Activated effector memory CD4-positive, alpha-beta T cell treated with anti-CD3 and anti-CD28 coated beads, Interleukin-2, amount 50 U/mL, for 16 hours (primary cell): Measurements from ENCODE around the gene RNASE4.
"Not testable (repeated sequence)": the region's sequence is repeated elsewhere in the genome, so short reads cannot be mapped to it uniquely, and the experiment has no call there.

Experiments
- DNase-seq: peaks from one replicate; pipeline ENCODE4 v3.0.0-alpha.2; 2020

RNASE4 gene

DNA sequence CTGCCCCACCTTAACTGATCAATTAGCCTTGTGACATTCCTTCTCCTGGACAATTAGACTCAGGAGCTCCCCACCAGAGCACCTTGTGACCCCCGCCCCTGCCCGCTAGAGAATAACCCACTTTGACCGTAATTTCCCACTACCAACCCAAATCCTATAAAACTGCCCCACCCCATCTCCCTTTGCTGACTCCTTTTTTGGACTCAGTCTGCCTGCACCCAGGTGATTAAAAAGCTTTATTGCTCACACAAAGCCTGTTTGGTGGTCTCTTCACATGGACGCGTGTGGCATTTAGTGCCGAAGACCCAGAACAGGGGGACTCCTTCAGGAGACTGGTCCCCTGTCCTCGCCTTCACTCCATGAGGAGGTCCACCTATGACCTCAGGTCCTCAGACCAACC is 16.6 kb downstream of the RNASE4 start:
- DNase-seq: not testable (repeated sequence)

DNA sequence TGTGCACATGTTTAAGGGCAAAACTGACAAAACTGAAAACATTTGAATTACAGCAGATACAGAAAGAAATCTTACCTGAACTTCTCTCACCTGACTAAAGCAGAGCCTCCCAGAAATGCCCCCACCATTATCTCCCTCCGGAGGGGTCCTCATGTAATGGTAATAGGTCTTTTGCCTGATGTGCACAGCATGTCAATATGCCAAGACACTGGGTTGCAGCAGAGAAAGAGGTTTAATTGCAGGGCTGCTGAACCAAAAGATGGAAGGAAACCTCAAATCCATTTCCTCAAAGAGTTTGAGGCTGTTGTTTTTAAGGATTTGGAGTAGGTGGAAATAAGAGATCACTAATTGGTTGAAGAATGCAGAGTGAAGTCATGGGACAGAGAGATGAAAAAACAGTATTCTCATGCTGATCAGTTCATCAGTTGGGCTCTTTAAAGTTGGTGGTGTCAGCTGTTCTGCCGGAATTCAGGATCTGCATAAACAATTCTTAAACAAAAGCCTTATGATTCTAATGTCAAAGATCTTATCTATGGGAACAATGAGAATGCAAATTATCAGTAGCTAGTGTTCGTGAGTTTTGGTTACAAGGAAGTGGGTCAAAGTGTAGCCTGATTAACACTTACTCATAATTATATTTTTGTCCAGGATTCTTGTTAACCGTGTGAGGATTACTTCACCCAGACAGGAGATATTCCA is 22.4 kb downstream of the RNASE4 start:
- DNase-seq: no peak

DNA sequence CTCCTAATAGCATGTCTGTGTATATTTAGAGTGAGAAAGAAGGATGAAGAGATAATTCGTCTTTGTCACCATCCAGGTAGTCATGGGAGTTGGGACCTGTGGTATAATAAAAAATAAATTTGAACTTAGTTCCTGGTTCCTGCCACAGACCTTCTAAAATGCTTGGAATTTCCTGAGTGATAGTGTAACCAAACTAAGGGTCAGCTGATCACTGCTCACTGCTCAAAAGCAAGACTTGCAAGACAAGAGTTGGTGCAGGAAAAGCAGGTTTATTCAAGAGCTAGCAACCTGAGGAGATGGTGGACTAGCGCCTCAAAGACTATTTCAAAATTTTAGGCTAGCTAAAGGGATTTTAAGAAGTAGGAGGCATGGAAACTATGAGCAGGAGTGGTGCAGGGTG is 23.3 kb downstream of the RNASE4 start:
- DNase-seq: no peak

DNA sequence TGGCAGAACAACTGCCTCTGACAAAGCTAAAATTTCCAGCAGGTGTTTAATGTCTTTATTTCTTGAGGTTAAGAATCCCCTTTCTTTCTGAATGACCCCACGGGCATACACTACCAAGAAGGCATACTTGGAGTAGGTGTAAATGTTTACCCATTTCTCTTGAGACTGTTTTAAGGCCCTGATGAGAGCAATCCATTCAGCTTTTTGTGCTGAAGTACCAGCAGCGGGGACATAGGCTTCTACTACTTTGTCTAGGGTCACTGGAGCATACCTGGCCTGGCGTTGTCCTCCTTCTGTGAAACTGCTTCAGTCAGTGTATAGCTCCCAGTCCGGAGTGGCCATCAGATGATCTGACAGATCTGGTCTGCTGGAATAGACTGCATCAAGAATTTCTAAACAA is 26.9 kb downstream of the RNASE4 start:
- DNase-seq: no peak

DNA sequence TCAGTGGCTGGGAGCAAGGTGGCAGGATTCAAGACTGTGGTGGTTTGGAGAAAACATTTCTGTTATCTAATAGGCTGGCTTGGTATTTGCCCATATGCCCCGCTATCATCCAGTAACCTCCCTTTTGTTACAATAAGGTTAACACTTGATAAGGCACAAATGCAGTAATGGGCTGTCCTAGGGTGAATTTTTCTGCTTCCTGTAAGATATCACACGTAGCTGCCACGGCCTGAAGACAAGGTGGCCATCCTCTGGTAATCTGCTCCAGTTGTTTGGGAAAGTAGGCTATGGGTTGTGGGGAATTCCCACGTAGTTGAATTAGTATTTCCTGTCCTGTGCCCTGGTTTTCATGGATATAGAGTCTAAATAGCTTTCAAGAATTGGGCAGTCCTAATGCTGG is 27.3 kb downstream of the RNASE4 start:
- DNase-seq: no peak

DNA sequence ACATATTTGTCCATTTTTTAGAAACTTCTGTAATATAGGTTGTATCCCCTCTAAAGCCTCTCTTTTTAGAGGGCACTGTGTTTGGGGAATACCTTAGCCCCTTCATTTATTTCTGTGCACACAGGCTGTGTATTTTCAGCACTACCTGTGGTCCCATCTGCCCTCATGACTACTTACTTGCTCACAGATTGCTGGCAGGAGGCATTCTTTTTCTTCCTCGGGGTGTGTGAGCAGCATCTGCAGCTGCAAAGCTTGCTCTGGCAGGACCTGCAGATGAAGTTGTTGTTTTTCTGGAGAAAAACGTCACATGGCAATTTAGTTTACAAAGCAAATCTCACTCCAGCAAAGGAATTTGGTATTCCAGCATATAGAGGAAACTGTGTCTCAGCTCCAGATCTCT is 28.5 kb downstream of the RNASE4 start:
- no peak for DNase-seq

DNA sequence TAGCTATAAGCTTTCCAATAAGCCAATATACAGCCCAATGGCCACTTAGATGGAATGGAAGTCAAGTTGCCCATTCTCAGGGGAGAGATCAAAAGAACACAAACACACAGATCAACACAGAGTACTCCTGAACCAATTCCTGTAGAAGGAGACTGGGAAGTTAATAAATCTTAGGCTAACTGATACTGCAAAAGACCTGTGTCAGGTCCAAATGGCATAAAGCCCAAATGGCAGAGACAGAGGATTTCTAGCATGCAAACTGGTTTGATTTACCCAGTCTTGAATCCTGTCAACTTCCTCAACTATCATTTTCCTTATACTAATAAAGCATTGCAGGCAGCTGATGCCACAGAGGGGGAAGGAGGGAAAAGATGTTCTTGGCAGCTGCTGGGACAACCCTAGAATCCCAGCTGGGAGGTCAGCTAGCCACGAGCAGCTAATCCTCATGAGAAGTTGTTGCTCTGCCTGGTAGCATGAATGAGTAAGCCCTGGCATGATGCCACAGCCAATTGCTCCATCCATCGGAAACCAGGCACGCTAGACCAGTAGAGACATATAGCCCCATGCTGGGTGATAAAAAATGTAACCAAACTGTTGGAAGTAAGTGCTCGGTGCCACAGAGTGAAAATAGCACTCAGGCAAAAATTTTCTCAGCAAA is 30.4 kb downstream of the RNASE4 start:
- no peak for DNase-seq

DNA sequence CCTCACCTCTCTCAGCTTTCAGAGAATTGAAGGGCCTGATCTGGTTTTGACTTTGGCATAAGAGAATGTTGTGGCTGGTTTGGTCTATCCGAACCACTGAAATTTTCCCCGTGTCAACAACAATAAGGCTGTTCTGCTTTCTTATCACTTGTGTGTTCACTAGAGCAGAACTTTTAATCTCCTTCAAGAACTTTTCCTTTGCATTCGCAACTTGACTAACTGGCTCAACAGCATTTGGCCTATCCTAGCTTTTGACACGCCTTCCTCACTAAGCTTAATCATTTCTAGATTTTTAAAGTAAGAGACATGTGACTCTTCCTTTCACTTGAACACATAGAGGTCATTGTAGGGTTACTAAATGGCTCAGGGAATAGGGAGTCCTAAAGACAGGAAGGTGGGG is 35.4 kb downstream of the RNASE4 start:
- DNase-seq: no peak

DNA sequence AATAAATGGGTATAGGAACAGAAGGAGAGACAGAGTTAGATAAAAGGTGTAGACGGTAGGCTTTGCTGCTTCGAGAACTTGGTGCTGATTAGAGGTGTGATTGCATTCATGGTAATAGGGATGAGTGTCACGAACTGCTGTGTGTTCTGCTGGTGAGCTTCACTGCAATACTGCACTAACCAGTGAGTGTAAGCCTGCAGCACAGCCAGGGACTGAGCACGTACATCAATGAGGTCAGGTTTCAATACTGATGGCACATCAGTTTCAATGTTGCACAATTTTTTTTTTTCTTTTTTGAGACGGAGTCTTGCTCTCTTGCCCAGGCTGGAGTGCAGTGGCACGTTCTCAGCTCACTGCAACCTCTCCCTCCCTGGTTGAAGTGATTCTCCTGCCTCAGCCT is 36.4 kb downstream of the RNASE4 start:
- DNase-seq: no peak

DNA sequence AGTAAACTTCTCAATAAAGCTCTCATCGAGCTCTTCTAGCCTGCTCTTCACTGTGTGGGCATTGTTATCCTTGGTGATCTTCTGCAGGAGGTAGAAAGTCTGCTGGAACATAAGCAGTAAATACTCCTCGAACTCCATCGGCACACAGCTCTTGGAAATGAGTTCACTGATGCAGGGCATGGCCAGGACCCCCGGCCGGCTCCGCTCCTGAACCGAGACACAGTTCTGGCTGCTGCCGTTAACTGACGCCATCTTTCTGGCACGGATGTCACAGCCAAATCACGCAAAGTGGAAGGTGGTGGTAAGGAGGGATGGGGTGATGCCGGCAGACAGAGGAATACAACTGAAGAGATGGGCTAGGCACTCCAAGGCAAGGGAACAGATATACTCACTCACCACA is 37.7 kb downstream of the RNASE4 start:
- no peak for DNase-seq

DNA sequence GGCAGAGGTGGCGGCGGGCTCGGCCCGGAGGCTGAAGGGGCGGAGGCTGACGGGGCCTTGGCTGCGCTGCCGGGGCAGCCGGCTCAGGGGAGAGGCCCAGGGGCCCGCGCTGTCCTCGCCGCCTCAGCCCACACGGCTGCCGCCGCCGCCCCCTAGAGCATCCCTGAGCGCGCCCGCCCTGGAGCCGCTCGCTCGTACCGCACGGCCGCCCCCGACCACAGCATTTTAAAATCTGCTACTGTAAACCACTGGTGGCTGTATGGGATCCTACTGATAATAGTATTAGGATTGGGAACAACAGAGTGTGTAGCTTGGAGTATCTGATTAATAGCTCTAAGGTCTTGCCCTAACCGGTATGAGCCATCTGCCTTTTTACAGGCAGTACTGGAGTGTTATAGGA is 39.1 kb downstream of the RNASE4 start:
- no peak for DNase-seq

DNA sequence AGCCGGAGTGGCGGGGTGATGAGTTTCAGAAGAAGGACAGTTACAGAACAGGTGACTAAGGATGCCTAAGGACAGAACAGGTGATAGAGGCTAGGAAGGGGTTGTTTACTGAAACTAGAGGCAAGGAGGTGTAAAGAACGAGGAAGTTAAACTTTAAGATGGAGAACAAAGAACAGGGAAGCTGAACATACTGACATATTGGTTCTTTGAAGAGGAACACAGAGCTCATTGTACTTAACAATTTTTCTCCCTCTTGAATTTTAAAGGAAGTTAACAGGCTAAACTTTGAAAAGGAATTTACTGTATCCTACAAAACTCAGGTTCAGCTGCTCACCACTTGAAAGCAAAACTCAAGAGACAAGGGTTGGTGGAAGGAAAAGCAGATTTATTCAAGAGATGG is 41.8 kb downstream of the RNASE4 start:
- DNase-seq: not testable (repeated sequence)

DNA sequence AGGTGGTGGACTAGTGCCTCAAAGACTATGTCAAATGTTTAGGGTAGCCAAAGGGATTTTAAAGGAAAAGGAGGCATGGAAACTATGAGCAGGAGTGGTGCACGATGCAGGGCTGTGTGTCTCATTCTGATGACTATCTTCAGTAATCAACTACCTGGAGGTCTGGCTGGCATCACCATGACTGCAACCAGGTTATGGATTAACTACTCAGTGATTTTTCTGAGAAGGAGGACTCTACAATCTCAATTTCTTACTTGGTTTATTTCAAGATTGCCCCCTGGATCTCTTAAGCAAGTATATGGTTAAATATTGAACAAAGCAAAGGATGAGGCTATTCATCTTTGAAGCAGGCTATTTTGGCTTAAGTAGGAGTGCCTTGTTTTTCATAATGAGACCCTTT is 42.2 kb downstream of the RNASE4 start:
- no peak for DNase-seq

DNA sequence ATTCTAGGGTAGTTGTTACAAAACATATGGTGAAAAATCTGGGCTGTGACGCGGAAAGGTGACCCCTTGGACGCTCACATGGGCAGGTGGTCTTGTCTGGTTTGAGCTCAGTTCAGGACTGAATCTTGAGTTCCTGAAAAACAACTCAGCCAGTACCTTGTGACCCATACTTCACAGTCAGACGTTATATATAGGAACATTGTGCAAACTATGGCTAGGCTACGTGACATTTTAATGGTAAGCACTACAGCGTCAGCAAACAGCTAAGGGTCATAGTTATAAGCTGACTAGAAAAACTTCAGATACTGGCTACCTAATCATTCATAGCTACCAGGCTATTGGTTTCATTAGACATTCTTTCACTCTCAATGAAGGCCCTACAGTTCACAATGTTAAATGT is 46.5 kb downstream of the RNASE4 start:
- no peak for DNase-seq

DNA sequence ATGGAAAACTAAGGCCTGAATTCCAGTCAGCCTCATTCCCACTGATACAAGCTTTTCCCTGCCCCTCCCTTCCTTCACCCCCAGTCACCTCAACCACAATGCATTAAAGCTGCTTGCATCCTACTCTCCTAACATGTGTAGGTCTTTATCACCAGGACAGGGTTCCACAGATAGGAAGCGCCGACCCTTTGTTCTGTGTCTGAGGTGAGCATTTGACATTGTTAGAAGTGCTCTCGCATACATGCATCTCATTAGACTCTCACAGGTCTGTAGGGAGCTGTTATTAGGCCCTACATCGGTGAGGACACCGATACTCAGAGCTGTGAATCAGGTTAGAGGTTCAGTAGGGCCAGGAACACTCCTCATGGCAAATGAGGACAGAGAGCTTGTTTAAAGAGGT is 48.1 kb downstream of the RNASE4 start:
- no peak for DNase-seq

DNA sequence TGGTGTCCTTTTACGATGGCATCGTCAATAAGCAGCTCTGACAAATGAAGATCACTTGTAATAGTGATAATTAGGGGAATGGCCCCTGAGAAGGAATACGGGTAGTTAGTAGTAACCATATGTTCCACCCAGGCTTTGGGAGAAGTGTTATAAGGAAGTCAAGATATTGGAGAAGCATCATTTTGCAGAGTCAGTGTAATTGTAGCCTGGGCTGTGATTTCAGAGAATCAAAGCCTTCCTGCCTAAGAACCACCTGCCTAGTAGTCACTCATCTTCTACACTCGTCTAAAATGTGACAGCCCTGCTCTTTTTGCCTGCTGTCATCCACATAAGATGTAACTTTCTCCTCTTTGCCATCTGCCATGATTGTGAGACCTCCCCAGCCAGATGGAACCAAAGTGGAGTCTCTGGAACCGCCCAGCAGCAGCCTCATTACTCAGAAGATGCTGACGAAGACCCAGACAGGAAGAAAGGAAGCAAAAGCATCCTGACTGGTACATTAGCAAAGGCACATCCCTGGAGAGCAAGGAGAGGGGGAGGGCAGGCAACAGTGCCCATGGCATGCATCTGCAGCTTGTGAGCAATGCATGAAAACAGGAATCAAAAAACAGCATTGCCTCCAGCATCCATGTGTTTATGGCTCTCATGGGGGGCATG is 48.7 kb downstream of the RNASE4 start:
- no peak for DNase-seq

DNA sequence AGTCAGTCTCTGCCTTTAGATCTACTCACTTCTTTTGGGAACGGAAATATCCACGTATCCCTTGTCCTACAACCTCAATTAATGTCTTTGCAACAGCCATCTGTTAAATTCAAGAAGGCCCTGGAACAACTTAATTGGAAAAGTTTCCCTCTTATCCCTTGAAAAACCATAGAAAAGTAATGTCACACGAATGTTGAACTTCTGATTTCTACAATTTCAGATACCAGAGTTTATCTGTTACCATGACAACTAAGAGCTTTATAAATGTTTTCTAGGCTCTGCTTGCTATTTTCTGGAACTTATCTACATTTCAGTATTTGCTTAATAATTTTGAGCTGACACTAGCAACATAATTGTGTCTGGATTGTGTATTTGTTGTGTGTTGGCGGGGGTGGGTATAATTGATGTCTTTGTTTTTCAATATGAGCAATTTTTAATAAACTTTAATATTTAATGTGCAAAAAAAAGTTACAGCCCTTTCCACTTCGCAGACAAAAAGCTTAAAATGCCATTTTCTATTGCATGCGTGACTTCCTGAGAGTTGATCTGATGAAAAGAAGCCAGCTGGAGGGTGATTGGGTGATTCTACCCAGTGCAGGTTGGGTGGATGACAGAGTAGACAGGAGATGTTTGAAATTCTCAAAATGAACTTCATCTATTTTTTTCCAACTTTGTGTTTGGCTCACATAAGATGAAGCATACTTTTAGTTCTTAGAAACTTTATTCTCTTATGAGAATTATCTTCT is 49.5 kb downstream of the RNASE4 start:
- DNase-seq: no peak

DNA sequence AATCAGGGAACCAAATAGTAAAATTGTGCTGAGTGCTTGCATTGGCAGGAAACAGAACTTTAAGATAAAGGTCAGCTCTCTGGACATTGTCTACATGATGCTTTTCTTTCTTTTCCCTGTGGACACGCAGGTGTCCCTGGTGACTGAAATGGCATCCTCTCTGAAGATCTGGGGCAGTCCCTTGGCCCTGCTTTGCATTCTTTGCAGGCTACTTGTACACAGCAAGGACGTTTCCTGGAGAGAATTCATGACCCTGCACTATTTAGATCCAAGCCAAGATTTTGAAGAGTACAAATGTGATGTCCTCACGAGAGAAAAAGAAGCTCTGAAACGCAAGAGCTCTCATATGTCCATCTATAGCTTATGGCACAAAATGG is 50.1 kb downstream of the RNASE4 start:
- no peak for DNase-seq

DNA sequence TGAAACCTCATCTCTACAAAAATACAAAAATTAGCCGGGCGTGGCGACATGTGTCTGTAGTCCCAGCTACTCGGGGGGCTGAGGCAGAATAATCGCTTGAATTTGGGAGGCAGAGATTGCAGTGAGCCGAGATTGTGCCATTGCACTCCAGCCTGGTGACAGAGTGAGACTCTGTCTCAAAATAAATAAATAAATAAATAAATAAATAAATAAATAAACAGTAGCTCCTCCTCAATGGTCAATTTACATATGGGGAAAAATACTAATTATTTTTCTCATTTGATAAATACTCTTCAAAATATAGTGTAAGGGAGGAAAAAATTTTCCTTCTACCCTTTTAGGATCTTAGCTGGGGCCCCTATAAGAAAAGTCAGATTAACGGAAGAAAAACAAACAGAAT is 53.9 kb downstream of the RNASE4 start:
- not testable (repeated sequence) for DNase-seq

DNA sequence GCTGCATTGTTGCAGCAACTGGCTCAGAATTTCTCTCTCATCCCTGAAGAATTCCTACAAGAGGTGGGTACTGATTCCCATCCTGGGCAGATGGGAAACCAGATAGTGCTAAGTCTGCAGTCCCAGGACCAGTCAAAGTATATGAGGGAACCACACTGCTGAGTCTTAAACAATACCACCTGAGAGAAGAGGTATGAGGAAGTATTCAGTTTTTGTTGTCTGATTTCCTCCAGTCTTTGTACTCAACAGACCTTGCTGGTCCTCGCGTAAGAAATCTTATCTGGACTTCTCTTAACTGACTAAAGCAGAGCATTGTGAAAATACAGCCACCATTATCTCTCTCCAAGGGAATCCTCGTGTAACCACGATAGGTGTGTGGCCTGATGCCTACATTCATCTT is 57.8 kb downstream of the RNASE4 start:
- no peak for DNase-seq

DNA sequence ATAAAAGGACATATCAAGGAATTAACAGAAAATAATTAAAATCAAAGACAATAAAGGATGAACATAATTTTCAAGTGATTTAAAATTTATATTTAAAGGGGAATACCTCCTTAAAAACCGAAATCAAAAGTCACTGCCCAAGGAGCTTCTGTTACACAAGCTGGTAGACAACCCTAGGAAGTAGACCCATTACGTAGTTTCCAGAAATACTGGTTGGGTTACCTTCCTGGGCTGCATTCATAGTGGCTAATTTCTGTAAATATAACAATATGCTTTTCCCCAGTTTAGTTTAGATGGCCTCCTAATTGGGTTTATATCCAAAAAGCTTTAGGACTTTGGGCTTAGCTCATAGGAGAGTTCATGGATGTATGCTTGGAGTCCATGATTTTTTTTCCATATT is 59.2 kb downstream of the RNASE4 start:
- DNase-seq: no peak

DNA sequence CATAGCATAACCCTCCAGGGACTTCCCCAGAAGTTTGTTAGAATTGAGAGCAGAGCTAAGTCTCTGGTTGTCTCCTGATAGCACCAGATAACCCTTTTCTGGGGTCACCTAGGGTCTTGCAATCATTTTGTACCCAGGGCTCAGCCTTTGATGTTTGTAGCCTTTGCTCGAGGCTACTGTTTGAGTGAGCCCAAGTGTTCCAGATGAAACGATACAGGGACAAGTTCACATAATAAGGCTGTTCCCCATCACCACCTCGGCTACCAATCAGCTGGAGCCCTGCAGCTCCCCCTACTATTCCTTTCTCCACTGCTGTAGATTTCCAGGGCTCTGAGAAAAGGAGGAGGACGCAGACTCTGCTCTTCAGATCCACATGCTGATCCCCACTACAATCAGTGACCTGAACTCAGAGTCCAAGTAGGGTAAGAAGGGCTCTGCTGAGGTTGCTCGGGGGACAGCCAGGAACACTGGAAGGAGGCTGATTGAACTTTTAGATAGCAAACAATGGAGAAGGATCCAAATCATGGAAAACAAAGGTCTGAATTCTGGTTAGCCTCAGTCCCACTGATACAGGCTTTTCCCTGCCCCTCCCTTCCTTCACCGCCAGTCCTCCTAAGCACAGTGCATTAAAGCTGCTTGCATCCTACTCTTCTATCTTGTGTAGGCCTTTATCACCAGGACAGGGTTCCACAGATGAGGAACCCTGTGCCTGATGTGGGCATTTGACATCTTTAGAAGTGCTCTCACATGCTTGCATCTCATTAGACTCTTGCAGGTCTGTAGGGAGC is 61.4 kb downstream of the RNASE4 start, which contains the start of gene EDDM3A:
TSS of gene EDDM3A (plus strand) at position 317 of the 788 bp plus-strand sequence. CDS start 1,694 bp downstream, outside the sequence.
- no peak for DNase-seq

DNA sequence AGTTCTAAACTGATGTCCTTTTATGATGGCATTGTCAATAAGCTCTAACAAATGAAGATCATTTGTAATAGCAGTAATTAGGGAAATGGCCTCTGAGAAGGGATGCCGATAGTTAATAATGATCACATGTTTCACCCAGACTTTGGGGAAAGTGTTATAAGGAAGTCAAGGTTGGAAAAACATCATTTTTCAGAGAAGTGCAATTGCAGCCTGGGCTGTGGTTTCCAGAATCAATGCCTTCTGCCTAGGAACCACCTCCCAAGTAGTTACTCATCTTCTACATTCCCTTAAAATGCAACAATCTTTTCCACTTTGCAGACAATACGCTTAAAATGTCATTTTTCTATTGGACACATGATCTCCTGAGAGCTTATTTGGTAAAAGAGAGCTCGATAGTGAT is 62.2 kb downstream of the RNASE4 start:
- no peak for DNase-seq
